GM18907 (cell line): ENCODE data around the gene BRME1.
"Not testable (repeated sequence)": the region's sequence is repeated elsewhere in the genome, so short reads cannot be mapped to it uniquely, and the experiment has no call there.

Source experiments
- ATAC-seq: cut with Tn5 transposase; IDR thresholded peaks from one replicate; pipeline ENCODE4 v1.9.1; 2021; ENCODE audit warnings: mild to moderate bottlenecking, moderate library complexity; ENCODE audit not compliant: unreplicated experiment

Gene BRME1

GRCh38 chr19:13926715-13927114, 20.8 kb upstream of the BRME1 start:
- ATAC-seq, result no peak

GRCh38 chr19:13926010-13926409, 20.1 kb upstream of the BRME1 start:
- ATAC-seq, result no peak

DNA sequence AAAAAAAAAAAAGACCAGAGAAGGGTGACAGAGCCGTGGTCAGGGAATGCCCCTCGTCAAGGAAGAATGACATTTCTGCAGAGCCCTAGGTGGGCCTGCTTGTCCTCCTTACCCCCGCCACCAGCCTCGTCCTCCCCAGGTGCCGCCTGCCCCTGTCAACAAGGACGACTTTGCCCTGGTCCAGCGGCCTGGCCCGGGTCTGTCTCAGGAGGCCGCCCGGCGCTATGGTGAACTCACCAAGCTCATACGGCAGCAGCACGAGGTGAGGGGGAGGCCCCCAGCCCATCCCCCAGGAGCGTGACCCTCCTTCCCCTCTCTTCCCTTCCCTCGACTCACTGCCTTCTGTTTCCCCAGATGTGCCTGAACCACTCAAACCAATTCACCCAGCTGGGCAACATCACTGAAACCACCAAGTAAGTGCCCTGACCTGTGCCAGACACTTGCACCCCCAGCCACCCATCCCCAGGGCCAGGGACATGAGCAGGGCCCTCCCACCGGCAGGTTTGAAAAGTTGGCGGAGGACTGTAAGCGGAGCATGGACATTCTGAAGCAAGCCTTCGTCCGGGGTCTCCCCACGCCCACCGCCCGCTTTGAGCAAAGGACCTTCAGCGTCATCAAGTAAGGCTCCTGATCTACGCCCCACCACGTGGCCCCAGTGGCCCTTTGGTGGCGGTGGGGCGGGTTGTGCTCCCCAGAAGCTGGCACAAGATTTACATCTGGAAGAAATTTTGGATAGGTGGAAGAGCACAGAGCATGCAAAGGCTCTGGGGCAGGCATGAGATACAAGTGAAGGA, 17.5 kb upstream of the BRME1 start:
- ATAC-seq, result no peak

- ATAC-seq, result not testable (repeated sequence)
Observed at GRCh38 chr19:13922118-13922517, 16.2 kb upstream of the BRME1 start.

GRCh38 chr19:13920940-13921747, 15.2 kb upstream of the BRME1 start:
- ATAC-seq, result no peak

DNA sequence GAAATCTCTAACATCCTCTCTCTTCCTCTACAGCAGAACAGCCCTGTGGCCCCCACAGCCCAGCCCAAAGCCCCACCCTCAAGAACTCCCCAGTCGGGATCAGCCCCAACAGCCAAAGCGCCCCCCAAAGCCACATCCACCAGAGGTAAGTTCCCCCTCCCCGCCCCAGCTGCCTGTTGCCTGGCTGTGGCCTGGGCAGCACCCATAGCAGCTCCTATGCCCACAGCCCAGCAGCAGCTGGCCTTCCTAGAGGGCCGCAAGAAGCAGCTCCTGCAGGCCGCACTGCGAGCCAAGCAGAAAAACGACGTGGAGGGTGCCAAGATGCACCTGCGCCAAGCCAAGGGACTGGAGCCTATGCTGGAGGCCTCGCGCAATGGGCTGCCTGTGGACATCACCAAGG, 14.6 kb upstream of the BRME1 start:
- no peak for ATAC-seq

- no peak for ATAC-seq
Observed at GRCh38 chr19:13918726-13919411, 13.0 kb upstream of the BRME1 start.

DNA sequence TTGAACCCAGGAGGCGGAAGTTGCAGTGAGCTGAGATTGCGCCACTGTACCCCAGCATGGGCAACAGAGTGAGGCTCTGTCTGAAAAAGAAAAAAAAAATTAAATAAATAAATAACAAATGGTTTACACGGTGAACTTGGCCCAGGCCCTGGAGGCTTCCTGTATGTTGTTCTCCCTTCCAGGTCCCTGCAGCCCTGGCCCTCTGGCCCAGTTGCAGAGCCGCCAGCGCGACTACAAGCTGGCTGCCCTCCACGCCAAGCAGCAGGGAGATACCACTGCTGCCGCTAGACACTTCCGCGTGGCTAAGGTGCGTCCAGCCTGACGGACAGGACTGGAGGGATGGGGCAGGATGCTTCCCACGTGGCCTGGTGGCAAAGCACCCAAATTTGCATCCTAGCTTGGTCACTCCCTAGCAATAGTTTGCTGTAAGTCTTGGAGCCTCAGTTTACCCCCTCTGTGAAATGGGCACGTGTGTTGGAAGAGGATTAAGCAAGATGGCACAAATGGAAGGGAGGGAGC, 12.0 kb upstream of the BRME1 start:
- ATAC-seq, result no peak

GRCh38 chr19:13914777-13915176, 8.9 kb upstream of the BRME1 start:
- no peak for ATAC-seq

DNA sequence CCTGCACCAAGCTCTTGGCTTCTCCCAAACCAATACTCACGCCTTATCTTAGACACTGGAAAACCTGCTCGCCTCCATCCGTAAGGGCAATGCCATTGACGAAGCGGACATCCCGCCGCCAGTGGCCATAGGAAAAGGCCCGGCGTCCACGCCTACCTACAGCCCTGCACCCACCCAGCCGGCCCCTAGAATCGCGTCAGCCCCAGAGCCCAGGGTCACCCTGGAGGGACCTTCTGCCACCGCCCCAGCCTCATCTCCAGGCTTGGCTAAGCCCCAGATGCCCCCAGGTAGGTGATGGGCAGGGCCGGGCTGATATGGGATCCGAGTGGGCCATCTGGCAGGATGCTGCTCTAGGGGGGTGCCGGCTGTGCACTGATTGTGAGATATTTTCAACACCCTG, 7.4 kb upstream of the BRME1 start:
- ATAC-seq, result no peak

DNA sequence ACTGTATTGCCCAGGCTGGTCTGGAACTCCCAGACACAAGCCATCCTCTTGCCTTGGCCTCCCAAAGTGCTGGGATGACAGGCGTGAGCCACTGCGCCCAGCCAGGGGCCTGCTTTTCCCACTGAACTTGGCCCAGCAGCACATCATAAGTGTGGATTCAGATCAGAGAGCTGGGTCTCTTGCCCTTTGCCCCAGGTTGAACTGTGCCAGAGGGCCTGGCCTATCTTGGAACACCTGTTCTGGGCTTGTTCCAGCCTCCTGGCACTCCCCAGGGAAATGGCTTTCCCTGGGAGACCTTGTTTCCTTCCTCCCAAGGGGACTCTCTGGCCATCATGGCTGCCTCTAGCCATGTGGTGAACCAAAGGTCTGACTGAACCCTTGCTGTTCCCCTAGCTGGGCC, 3.5 kb upstream of the BRME1 start:
- ATAC-seq, result no peak

GRCh38 chr19:13908674-13909073, 2.8 kb upstream of the BRME1 start:
- ATAC-seq, result no peak

- no peak for ATAC-seq
Observed at GRCh38 chr19:13906910-13907309, 993 bp upstream of the BRME1 start.

DNA sequence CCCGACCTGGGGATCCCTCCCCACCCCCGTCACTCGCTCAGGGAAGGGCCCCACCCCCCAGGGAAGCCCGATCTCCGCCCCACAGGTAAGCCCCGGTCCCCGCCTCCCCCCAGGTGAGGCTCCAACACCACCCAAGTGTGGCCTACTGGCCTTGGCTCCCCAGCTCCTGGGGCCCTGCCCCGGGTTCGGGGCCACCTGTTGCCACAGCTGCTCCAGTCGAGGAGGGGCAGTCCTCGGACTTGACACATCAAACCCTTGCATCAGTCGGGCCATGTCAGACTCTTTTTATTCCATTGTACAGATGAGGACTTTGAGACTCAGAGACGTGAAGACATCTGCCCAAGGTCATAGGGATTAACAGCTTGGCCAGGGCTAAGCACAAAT, 596 bp upstream of the BRME1 start:
- no peak for ATAC-seq

- no peak for ATAC-seq
Observed at GRCh38 chr19:13902993-13903555, 2.8 kb downstream of the BRME1 start.

GRCh38 chr19:13899912-13900584, 5.9 kb downstream of the BRME1 start:
- ATAC-seq, result no peak

GRCh38 chr19:13899393-13899792, 6.5 kb downstream of the BRME1 start:
- ATAC-seq, result no peak

GRCh38 chr19:13896227-13896626, 9.7 kb downstream of the BRME1 start:
- ATAC-seq, result no peak

GRCh38 chr19:13894552-13894951, 11.4 kb downstream of the BRME1 start:
- no peak for ATAC-seq

DNA sequence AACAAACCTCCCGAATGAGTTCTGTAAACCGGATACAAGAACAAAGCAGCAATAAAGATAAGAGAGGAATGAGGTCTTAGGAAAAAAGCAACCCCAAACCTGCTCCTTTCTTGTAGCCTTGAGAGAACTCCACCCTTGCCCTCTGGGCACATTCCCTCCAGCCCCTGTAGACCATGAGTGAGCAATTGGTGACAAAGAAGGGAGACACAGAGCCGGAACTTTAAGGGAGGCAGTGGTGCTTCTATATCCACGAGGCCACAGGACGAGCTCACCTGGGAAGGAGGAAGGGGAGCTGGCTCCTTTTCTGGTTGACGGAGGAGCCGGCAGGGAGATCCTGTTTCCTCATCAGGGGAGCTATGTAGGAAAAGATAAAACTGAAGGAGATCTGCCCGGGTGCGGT, 13.0 kb downstream of the BRME1 start:
- no peak for ATAC-seq

- no peak for ATAC-seq
Observed at GRCh38 chr19:13890136-13890535, 15.8 kb downstream of the BRME1 start.
